Right cardiac atrium (tissue), 5 donors: Measurements from ENCODE around the gene CHI3L2. TPM values are rescaled to one million over a fixed set of nuclear protein-coding genes. Genes with fewer than 3 reads are reported as not detected.

Source experiments
- ATAC-seq, 2 donors: fragments of 200-7000 bp; cut with Tn5 transposase; one replicate each; pipeline versions ENCODE4 v1.8.0 to v1.9.1; 2020; ENCODE audit warnings: moderate library complexity in 2 of 2, mild to moderate bottlenecking in 1 of 2
- DNase-seq, 3 donors: peaks; one replicate each; pipeline ENCODE4 v3.0.0-alpha.2; 2020
- H3K27ac ChIP-seq: one replicate; pipeline ENCODE4 v1.5.1; 2013; ENCODE audit warnings: mild to moderate bottlenecking, low read length, control low read depth, moderate library complexity
- H3K27me3 ChIP-seq: one replicate; pipeline ENCODE4 v1.6.1; 2013; ENCODE audit not compliant: control insufficient read depth, insufficient read depth
- H3K4me1 ChIP-seq: one replicate; pipeline ENCODE4 v1.6.1; 2013; ENCODE audit warnings: low read length; ENCODE audit not compliant: control insufficient read depth, insufficient read depth
- H3K4me3 ChIP-seq: one replicate; pipeline ENCODE4 v1.5.1; 2013; ENCODE audit warnings: low read length, control low read depth
- H3K9me3 ChIP-seq: one replicate; pipeline ENCODE4 v1.6.1; 2013; ENCODE audit warnings: low read length; ENCODE audit not compliant: control insufficient read depth
- WGBS: extraction: QIAGEN DNeasy Blood & Tissue Kit; methylation state at CpG from one replicate; pipeline ENCODE4 v1.1.7; 2013; 5-methylcytosine and 5-hydroxymethylcytosine counted together
- intact Hi-C, 4 donors: fragments of 100-400 bp; cut with DNase I; formaldehyde crosslinking; loops; one replicate each; pipeline versions ENCODE4 v1.11.0 to v1.14.0; 2022 to 2023
- polyA plus RNA-seq: library from polyadenylated mRNA; stranded (reverse); fragments of 200-250 nt; gene quantifications from one replicate; pipeline ENCODE4 v1.2.3, GENCODE V29; 2013
- total RNA-seq, 4 donors: library from RNA; stranded (reverse); fragmentation: NEBNext Ultra II Directional; extraction: Animal tissue kit (Norgen Biotek cat#: 25700); gene quantifications; one replicate each; pipeline ENCODE4 v1.2.1, GENCODE V29; 2021
- donor health status: healthy with polysubstance abuse.
- donor health status: DM: no; HTN: yes; CAD: no.
- donor health status: DM: no; HTN: no; CAD: no.
- donor health status: DM: no; HTN: yes; CAD: no; lungs with severe emphysema.
- donor health status: DM: yes; HTN: yes; CAD: no.

CHI3L2 gene
- total and polyA plus RNA-seq, 5 donors: 1.2 to 20.7 (median 10.7) TPM

GRCh38 chr1:111283838-111284237 lies 56.3 kb downstream of the CHI3L2 start:
- Histone ChIP-seq H3K27me3 (no peaks in the 10 kb centered on the region), H3K4me1 (no peaks in the 10 kb centered on the region), H3K4me3 (no peak overlapping the region), H3K27ac (no peak overlapping the region), H3K9me3 (no peaks in the 10 kb centered on the region)
- ATAC-seq: no peak
- no peak for DNase-seq
- intact Hi-C loops: no loop called here

GRCh38 chr1:111285879-111286278 lies 58.4 kb downstream of the CHI3L2 start:
- intact Hi-C loops: no loop called here
- 54% methylated on average over 2 of the region's 2 CpGs for WGBS
- H3K4me3 ChIP-seq: no peak overlapping the region

GRCh38 chr1:111286912-111287311 lies 59.4 kb downstream of the CHI3L2 start:
- no peak for ATAC-seq
- 53% methylated on average over 1 of the region's 1 CpG for WGBS
- no peaks in the 10 kb centered on the region for H3K27me3 ChIP-seq

More at GRCh38 chr1:111285879-111286278, 58.4 kb downstream of the CHI3L2 start:
- DNase-seq (no peak), ATAC-seq (no peak)
- no peaks in the 10 kb centered on the region for H3K27me3 ChIP-seq
- no peaks in the 10 kb centered on the region for H3K9me3 ChIP-seq
- no peaks in the 10 kb centered on the region for H3K4me1 ChIP-seq
- H3K27ac ChIP-seq: no peak overlapping the region

GRCh38 chr1:111289371-111289770 lies 61.9 kb downstream of the CHI3L2 start:
- DNase-seq (no peak), ATAC-seq (no peak)
- H3K27ac ChIP-seq: no peak overlapping the region
- no peaks in the 10 kb centered on the region for H3K27me3 ChIP-seq
- no peaks in the 10 kb centered on the region for H3K9me3 ChIP-seq
- intact Hi-C loops: no loop called here
- 50% methylated on average over 5 of the region's 5 CpGs for WGBS
- H3K4me3 ChIP-seq: no peak overlapping the region
- H3K4me1 ChIP-seq: no peaks in the 10 kb centered on the region

More at GRCh38 chr1:111286912-111287311, 59.4 kb downstream of the CHI3L2 start:
- no peak overlapping the region for H3K27ac ChIP-seq
- intact Hi-C loops: no loop called here
- no peaks in the 10 kb centered on the region for H3K4me1 ChIP-seq
- H3K9me3 ChIP-seq: no peaks in the 10 kb centered on the region
- no peak for DNase-seq
- H3K4me3 ChIP-seq: no peak overlapping the region

- no peak for DNase-seq
- Histone ChIP-seq H3K4me1 (no peaks in the 10 kb centered on the region), H3K27ac (no peak overlapping the region), H3K27me3 (no peaks in the 10 kb centered on the region), H3K9me3 (no peaks in the 10 kb centered on the region), H3K4me3 (no peak overlapping the region)
- ATAC-seq: no peak
- WGBS: 65% methylated on average over 3 of the region's 3 CpGs
- intact Hi-C loops: no loop called here
Observed at GRCh38 chr1:111290104-111290503, 62.6 kb downstream of the CHI3L2 start.

- 42% methylated on average over 7 of the region's 7 CpGs for WGBS
- Histone ChIP-seq H3K4me3 (no peak within 1 kb of the TSS), H3K27ac (no peak within 1 kb of the TSS), H3K9me3 (no peaks in the 10 kb centered on the region), H3K4me1 (no peaks in the 10 kb centered on the region), H3K27me3 (no peaks in the 10 kb centered on the region)
- DNase-seq: peak in 2 of 3 donors; percentile 16 to 42
- intact Hi-C loops: no loop called here
- no peak for ATAC-seq
Observed at GRCh38 chr1:111290630-111291029, 63.1 kb downstream of the CHI3L2 start, which contains the start of gene CHIA. CHIA (plus strand) TSS chr1:111290851; CDS start chr1:111310468, 19,617 bp downstream.

Other genes starting within 250 kb of the CHI3L2 start
- 10 to 100 TPM; 37.9 to 48.7 (median 39.4) TPM for gene DRAM2, start 87.6 kb upstream of the CHI3L2 start, total RNA-seq
- gene DRAM2, start 87.6 kb upstream of the CHI3L2 start, polyA plus RNA-seq: 36.4 TPM
- gene CEPT1, start 87.5 kb upstream of the CHI3L2 start, total RNA-seq: 10 to 100 TPM; 17.8 to 20.2 (median 18.7) TPM
- 8.3 TPM for gene CEPT1, start 87.5 kb upstream of the CHI3L2 start, polyA plus RNA-seq
- gene DENND2D, start 27.1 kb upstream of the CHI3L2 start, total RNA-seq: 1 to 10 TPM; 2.1 to 4.5 (median 4.1) TPM
- 2.1 TPM for gene DENND2D, start 27.1 kb upstream of the CHI3L2 start, polyA plus RNA-seq
- gene CHIA, start 63.1 kb downstream of the CHI3L2 start, total RNA-seq: not detected
- gene CHIA, start 63.1 kb downstream of the CHI3L2 start, polyA plus RNA-seq: 0.09 TPM
- 1 to 10 TPM in 1 of 4 donors, under 1 TPM in 3; 0.44 to 1.1 (median 0.81) TPM for gene OVGP1, start 200.0 kb downstream of the CHI3L2 start, total RNA-seq
- 0.66 TPM for gene OVGP1, start 200.0 kb downstream of the CHI3L2 start, polyA plus RNA-seq
- 10 to 100 TPM; 24.1 to 29.2 (median 27.9) TPM for gene WDR77, start 221.5 kb downstream of the CHI3L2 start, total RNA-seq
- 28.2 TPM for gene WDR77, start 221.5 kb downstream of the CHI3L2 start, polyA plus RNA-seq
- gene ATP5PB, start 221.8 kb downstream of the CHI3L2 start, total RNA-seq: 100 to 1,000 TPM; 433 to 505 (median 493) TPM
- 918 TPM for gene ATP5PB, start 221.8 kb downstream of the CHI3L2 start, polyA plus RNA-seq
- gene C1orf162, start 246.3 kb downstream of the CHI3L2 start, total RNA-seq: 10 to 100 TPM; 13.0 to 28.1 (median 18.0) TPM
- 13.5 TPM for gene C1orf162, start 246.3 kb downstream of the CHI3L2 start, polyA plus RNA-seq